Caco-2 (cell line): ENCODE measurements around the gene PRMT3. TPM values are rescaled to one million over a fixed set of nuclear protein-coding genes. Genes with fewer than 3 reads are reported as not detected.
A peak's percentile ranks its signal among the peaks of the same experiment; 100 is the strongest.
"Not testable (repeated sequence)": the region's sequence is repeated elsewhere in the genome, so short reads cannot be mapped to it uniquely, and the experiment has no call there.

ENCODE experiments used
- BruUV-seq: library from RNA; stranded (reverse); fragments of 400-500 nt; replicated peaks from 2 replicates; lab custom pipeline; 2021; lab: Mats Ljungman, UMichigan
- CTCF ChIA-PET: fragments of 300-600 bp; sonication (Branson Sonifier 250); formaldehyde crosslinking; loops from one replicate; lab custom pipeline; 2022; ENCODE audit warnings: antibody characterized with exemption; lab: Charles Lee
- POLR2A ChIA-PET: fragments of 300-600 bp; sonication (Branson Sonifier 250); formaldehyde crosslinking; loops from one replicate; lab custom pipeline; 2022; ENCODE audit warnings: antibody characterized with exemption; lab: Charles Lee
- DNase-seq, 2 experiments: peaks; one replicate each; pipeline versions ENCODE4 v3.0.0 to v3.0.0-alpha.2; 2020 to 2022
- H3K27me3 ChIP-seq: replicated peaks from 2 replicates; pipeline ENCODE4 v1.6.0; 2011; ENCODE audit warnings: low read length; ENCODE audit not compliant: control insufficient read depth, insufficient read depth
- H3K36me3 ChIP-seq: 2 replicates; pipeline ENCODE4 v1.5.1; 2011; ENCODE audit warnings: low read length; ENCODE audit not compliant: control insufficient read depth, insufficient read depth
- H3K4me1 ChIP-seq: fragments of 250-450 bp; sonication (Bioruptor Pico); 2 replicates; pipeline ENCODE4 v1.5.1; 2020; ENCODE audit warnings: mild to moderate bottlenecking
- H3K4me3 ChIP-seq: 2 replicates; pipeline ENCODE4 v1.5.1; 2011; ENCODE audit warnings: low read depth, mild to moderate bottlenecking, control low read depth, low read length
- H3K9me3 ChIP-seq: fragments of 250-450 bp; sonication (Bioruptor Pico); 2 replicates; pipeline ENCODE4 v1.5.1; 2020; ENCODE audit warnings: mild to moderate bottlenecking, moderate library complexity
- H3K27ac Mint-ChIP-seq: one replicate; pipeline ENCODE4 v1.8.0; 2022; ENCODE audit warnings: mixed read lengths; ENCODE audit not compliant: unreplicated experiment
- H3K27me3 Mint-ChIP-seq: one replicate; pipeline ENCODE4 v1.8.0; 2022; ENCODE audit warnings: mixed read lengths; ENCODE audit not compliant: insufficient read depth, unreplicated experiment
- H3K36me3 Mint-ChIP-seq: one replicate; pipeline ENCODE4 v1.8.0; 2022; ENCODE audit warnings: mild to moderate bottlenecking, mixed read lengths; ENCODE audit not compliant: insufficient read depth, unreplicated experiment
- H3K4me1 Mint-ChIP-seq: one replicate; pipeline ENCODE4 v1.8.0; 2022; ENCODE audit warnings: low read depth, mixed read lengths; ENCODE audit not compliant: unreplicated experiment
- H3K4me3 Mint-ChIP-seq: one replicate; pipeline ENCODE4 v1.8.0; 2022; ENCODE audit warnings: mild to moderate bottlenecking, moderate library complexity, mixed read lengths; ENCODE audit not compliant: unreplicated experiment
- H3K9me3 Mint-ChIP-seq: one replicate; pipeline ENCODE4 v1.8.0; 2022; ENCODE audit warnings: mixed read lengths; ENCODE audit not compliant: unreplicated experiment
- intact Hi-C: fragments of 100-400 bp; cut with micrococcal nuclease; formaldehyde crosslinking; loops from one replicate; pipeline ENCODE4 v1.10.0; 2022; ENCODE audit not compliant: unreplicated experiment
- total RNA-seq: library from RNA; stranded (reverse); gene quantifications from 2 replicates; pipeline ENCODE4 v1.2.3, GENCODE V29; 2022
- TF ChIP-seq, protein P1 (sequence below), 2 experiments: fragments of 200-600 bp in 1 of 2; IDR thresholded peaks; 1 replicate in 1 of 2; 2 replicates in 1 of 2; pipeline versions ENCODE4 v1.5.1 to v1.8.0; 2011 to 2022; ENCODE audit warnings: antibody characterized with exemption in 1 of 2, control low read depth in 1 of 2, inconsistent platforms in 1 of 2, low read depth in 1 of 2, low read length in 1 of 2, mild to moderate bottlenecking in 1 of 2, moderate library complexity in 1 of 2; ENCODE audit not compliant: insufficient read depth in 1 of 2, severe bottlenecking in 1 of 2, unreplicated experiment in 1 of 2

The PRMT3 gene
- total RNA-seq, 1 experiment from 2014 or later, result 26.1 TPM

GRCh38 chr11:20364341-20364792 is 23.1 kb upstream of the PRMT3 start:
- Histone ChIP-seq H3K27me3 (no peaks in the 10 kb centered on the region), H3K4me1 (peaks cover 11% of the 10 kb centered on the region; the same call in 1 of the 2 replicates), H3K4me3 (peak overlapping the region; percentile 62), H3K9me3 (no peaks in the 10 kb centered on the region), H3K36me3 (no peaks in the 10 kb centered on the region; the same call in none of the 2 replicates)
- Mint-ChIP-seq H3K4me3 (peak overlapping the region; percentile 74), H3K36me3 (no peaks in the 10 kb centered on the region), H3K4me1 (peaks cover 21% of the 10 kb centered on the region), H3K27ac (peak overlapping the region; percentile 76), H3K9me3 (no peaks in the 10 kb centered on the region), H3K27me3 (no peaks in the 10 kb centered on the region)
- intact Hi-C loops, result no loop called here
- ChIA-PET POLR2A (interaction anchor here (0.8 kb wide), 1 partner anchor 9 kb away, joined by 3 read pairs; no protein-coding TSS in a partner anchor), CTCF (no interaction called here)
- no TSS peak for BruUV-seq
- TF ChIP-seq, protein P1, sequence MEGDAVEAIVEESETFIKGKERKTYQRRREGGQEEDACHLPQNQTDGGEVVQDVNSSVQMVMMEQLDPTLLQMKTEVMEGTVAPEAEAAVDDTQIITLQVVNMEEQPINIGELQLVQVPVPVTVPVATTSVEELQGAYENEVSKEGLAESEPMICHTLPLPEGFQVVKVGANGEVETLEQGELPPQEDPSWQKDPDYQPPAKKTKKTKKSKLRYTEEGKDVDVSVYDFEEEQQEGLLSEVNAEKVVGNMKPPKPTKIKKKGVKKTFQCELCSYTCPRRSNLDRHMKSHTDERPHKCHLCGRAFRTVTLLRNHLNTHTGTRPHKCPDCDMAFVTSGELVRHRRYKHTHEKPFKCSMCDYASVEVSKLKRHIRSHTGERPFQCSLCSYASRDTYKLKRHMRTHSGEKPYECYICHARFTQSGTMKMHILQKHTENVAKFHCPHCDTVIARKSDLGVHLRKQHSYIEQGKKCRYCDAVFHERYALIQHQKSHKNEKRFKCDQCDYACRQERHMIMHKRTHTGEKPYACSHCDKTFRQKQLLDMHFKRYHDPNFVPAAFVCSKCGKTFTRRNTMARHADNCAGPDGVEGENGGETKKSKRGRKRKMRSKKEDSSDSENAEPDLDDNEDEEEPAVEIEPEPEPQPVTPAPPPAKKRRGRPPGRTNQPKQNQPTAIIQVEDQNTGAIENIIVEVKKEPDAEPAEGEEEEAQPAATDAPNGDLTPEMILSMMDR (IDR thresholded peaks at IDR 0.05; ENCODE audit: insufficient read depth in 1 of 2, low read depth in 1 of 2, low read length in 1 of 2, severe bottlenecking in 1 of 2, unreplicated experiment in 1 of 2), result no peak
- DNase-seq, result peak in 1 of 2 experiments; percentile 29

DNA sequence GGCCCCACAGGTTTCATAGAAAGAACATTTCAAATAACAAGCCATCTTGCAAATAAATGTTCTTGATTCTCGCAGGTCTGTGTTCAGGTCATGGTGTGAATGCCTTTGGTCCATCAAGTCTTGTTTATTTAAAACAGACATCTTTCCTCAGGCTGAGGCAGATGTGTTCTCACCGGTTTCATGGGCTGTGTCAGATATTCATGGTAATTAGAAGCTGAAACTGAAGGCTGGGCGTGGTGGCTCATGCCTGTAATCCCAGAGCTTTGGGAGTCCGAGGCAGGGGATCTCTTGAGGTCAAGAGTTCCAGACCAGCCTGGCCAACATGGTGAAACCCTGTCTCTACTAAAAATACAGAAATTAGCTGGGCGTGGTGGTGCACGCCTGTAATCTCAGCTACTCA is 22.1 kb upstream of the PRMT3 start:
- DNase-seq, CTCF ChIA-PET, H3K27me3 ChIP-seq, H3K4me3 ChIP-seq, H3K36me3 Mint-ChIP-seq, H3K9me3 Mint-ChIP-seq, H3K9me3 ChIP-seq, H3K27ac Mint-ChIP-seq, H3K27me3 Mint-ChIP-seq, intact Hi-C loops, H3K36me3 ChIP-seq, POLR2A ChIA-PET, BruUV-seq: not testable (repeated sequence)
- H3K4me1 ChIP-seq, result peaks cover 11% of the 10 kb centered on the region; the same call in 1 of the 2 replicates
- peak overlapping the region; percentile 74 for H3K4me3 Mint-ChIP-seq
- peaks cover 21% of the 10 kb centered on the region for H3K4me1 Mint-ChIP-seq

DNA sequence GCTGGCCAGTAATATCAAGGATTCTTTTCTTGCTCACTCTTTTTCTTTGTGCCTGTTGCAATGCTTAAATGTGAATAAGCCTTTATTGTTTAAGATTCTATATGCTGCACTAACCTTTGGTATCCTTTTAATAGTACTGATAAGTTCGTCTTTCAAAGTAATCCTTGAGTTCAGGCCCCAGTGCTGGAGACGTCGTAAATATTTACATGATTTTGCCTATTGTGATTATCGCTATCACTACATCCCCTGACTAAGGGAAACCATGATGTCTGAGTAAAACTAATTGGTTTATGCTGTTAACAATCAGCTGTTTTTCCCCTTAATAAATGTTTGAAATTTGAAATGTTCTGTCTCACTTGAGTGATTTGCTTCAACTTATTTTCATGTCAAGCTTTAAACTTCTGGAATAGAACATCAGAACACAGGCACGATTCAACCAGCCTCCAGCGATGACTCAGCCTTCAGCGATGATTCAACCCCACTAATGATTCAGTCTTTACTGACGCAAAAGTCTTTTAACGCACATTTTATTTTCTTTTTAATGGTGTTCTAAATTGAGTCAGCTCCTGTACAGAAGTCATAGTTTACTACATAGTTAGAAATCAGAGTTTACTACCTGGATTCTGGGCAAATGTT is 20.1 kb upstream of the PRMT3 start:
- Histone ChIP-seq H3K9me3 (no peaks in the 10 kb centered on the region), H3K27me3 (no peaks in the 10 kb centered on the region), H3K4me1 (peaks cover 11% of the 10 kb centered on the region; the same call in 1 of the 2 replicates), H3K36me3 (no peaks in the 10 kb centered on the region; the same call in none of the 2 replicates), H3K4me3 (no peak overlapping the region)
- H3K9me3 Mint-ChIP-seq, result no peaks in the 10 kb centered on the region
- H3K27ac Mint-ChIP-seq, result no peak overlapping the region
- peaks cover 21% of the 10 kb centered on the region for H3K4me1 Mint-ChIP-seq
- no peaks in the 10 kb centered on the region for H3K27me3 Mint-ChIP-seq
- POLR2A ChIA-PET, result no interaction called here
- intact Hi-C loops, result no loop called here
- TF ChIP-seq, protein P1 (IDR thresholded peaks at IDR 0.05; ENCODE audit: insufficient read depth in 1 of 2, low read depth in 1 of 2, low read length in 1 of 2, severe bottlenecking in 1 of 2, unreplicated experiment in 1 of 2), result no peak
- CTCF ChIA-PET, result no interaction called here
- DNase-seq, result no peak
- H3K4me3 Mint-ChIP-seq, result no peak overlapping the region
- H3K36me3 Mint-ChIP-seq, result peaks cover 6% of the 10 kb centered on the region
- no TSS peak for BruUV-seq
